Kasumi-1 (cell line): ENCODE data around the gene CD207.
A peak's percentile ranks its signal among the peaks of the same experiment; 100 is the strongest.

Source experiments
- DNase-seq, 2 experiments: peaks; one replicate each; lab custom pipeline; 2025; lab: John Stamatoyannopoulos, UW

CD207 gene

DNA sequence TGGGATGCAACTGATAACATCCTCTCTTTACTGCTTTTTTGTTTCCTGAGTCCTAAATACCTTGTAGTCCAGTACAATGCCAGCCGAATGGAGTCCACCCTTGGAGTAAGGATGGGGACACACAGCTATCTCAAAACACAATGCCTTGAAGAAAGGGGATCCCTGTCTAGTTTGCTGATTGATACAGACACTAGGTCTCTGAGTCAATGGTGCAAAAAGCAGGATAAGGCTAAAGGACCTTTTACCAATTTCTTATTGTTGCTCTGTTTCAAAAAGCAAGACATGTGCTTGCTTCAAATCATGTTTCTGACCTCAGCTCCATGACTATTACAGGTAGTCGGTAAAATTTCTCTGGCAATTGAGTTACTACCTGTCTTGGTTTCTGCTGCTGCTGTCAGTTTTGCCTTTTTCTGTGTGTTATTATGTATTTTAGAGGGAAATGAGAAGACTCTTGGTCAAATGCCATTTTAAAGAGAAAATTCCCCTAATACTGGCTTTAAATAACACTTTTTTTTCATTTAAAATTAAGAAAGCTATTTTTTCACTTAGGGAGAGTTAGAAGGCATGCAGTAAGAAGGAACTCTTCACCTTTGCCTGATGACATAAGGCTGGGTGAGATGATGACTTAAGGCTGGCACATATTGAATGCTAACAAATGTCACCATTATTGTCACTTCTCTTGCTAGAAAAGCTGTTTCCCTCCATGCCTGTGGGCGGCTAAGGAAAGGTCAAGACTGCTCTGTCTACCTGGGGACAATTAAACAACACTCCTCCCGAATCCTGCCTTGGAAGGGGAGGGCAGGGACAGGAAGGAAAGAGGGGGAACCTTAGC is 40.2 kb downstream of the CD207 start:
- no peak for DNase-seq

DNA sequence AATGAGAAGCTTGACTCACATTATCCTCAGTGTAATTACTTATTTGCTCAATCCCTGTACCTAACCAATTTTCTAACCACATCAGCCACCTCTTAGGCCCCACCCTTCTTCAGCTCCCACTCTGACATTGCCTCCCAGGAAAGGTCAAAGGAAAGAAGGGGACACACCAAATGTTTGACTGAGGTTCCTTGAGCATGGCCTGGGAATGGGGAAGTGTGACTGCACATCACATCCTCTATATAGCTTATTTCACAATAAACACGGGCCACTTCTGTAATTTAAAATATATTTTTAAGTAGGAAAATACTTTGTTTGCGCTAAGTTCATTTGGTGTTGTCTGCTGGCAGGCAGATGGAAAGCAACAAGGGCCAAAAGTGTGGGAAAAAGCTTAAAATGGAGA is 42.2 kb downstream of the CD207 start:
- DNase-seq, result peak; percentile 11 to 37

GRCh38 chr2:70790136-70790828 is 45.3 kb downstream of the CD207 start, which contains the start of gene FIGLA:
Gene FIGLA (minus strand): TSS chr2:70790643. CDS start chr2:70790638, 5 bp downstream.
- DNase-seq, result no peak

DNA sequence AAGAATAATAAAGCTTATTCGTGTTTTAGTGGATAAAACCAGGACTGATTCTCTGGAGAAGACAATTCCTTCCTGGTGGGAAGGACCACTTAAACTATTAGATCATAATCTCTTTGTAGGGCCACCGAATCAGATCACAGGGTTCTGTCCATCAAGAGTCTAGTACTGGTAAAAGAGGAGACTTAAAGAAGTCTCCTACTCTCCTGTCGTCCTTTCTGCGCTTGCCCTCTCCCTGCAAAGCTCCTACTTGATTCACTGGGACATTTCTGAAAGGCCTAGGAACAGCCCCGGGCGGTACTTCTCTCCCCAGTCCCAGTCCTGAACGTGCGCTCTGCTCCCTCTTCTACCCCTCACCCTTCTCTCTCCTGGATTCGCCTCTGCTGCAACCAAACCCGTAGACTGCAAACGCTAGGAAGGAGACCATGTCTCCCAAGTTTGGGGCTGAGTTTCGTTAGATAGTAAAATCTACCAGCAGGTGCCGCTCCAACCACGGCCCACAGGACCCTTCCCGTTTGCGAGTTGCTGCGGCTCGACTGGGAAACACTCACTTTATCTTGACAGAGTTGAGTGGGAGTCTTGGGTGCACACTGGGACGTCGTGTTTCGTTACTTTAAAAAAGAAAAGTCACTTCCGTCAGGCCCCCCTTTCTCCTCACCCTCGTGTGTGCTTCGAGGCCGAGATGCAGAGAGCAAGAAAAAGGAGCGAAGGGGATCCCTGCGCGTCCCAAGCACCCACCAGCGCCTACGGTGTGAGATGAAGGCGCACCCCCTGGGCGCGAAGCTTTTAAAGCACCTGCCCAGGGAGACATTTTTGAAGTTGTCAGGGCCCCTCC is 46.1 kb downstream of the CD207 start:
- peak; percentile 60 to 77 for DNase-seq

GRCh38 chr2:70785137-70785911 is 50.3 kb downstream of the CD207 start:
- peak; percentile 43 to 61 for DNase-seq

- DNase-seq, result no peak
Observed at GRCh38 chr2:70784320-70784719, 51.3 kb downstream of the CD207 start.
